ENCODE data around the gene ZNF578.
"Not testable (repeated sequence)": the region's sequence is repeated elsewhere in the genome, so short reads cannot be mapped to it uniquely, and the experiment has no call there.

The ZNF578 gene

GRCh38 chr19:52453324-52454094 is at the start of gene ZNF578:
Gene ZNF578, plus strand, starts transcription at chr19:52453553. Its CDS starts 48,293 bp downstream, at chr19:52501846.
- DNase-seq (ENCODE audit: low spot score), result peak; percentile 70

GRCh38 chr19:52410276-52410675 is 43.1 kb upstream of the ZNF578 start:
- no peak for DNase-seq (ENCODE audit: low spot score)

GRCh38 chr19:52415711-52416110 is 37.6 kb upstream of the ZNF578 start:
- no peak for DNase-seq (ENCODE audit: low spot score)

GRCh38 chr19:52428937-52429336 is 24.4 kb upstream of the ZNF578 start, which contains the start of gene ZNF534:
Gene ZNF534, plus strand, starts transcription at chr19:52429148. Its CDS starts 2,327 bp downstream, at chr19:52431475.
- DNase-seq (ENCODE audit: low spot score), result no peak

GRCh38 chr19:52442179-52442578 is 11.2 kb upstream of the ZNF578 start:
- no peak for DNase-seq (ENCODE audit: low spot score)

GRCh38 chr19:52444506-52444905 is 8.8 kb upstream of the ZNF578 start:
- DNase-seq (ENCODE audit: low spot score), result no peak

GRCh38 chr19:52451241-52451640 is 2.1 kb upstream of the ZNF578 start:
- no peak for DNase-seq (ENCODE audit: low spot score)

- DNase-seq (ENCODE audit: low spot score), result no peak
Observed at GRCh38 chr19:52464798-52465470, 11.6 kb downstream of the ZNF578 start.

- DNase-seq (ENCODE audit: low spot score), result no peak
Observed at GRCh38 chr19:52473655-52474350, 20.4 kb downstream of the ZNF578 start.

GRCh38 chr19:52474351-52475127 is 21.2 kb downstream of the ZNF578 start:
- DNase-seq (ENCODE audit: low spot score), result no peak

GRCh38 chr19:52484111-52484743 is 30.9 kb downstream of the ZNF578 start:
- not testable (repeated sequence) for DNase-seq (ENCODE audit: low spot score)

- DNase-seq (ENCODE audit: low spot score), result not testable (repeated sequence)
Observed at GRCh38 chr19:52485064-52485463, 31.7 kb downstream of the ZNF578 start.

- not testable (repeated sequence) for DNase-seq (ENCODE audit: low spot score)
Observed at GRCh38 chr19:52485561-52486240, 32.3 kb downstream of the ZNF578 start.

GRCh38 chr19:52492201-52492993 is 39.0 kb downstream of the ZNF578 start:
- DNase-seq (ENCODE audit: low spot score), result no peak

- no peak for DNase-seq (ENCODE audit: low spot score)
Observed at GRCh38 chr19:52492994-52493470, 39.7 kb downstream of the ZNF578 start.

- no peak for DNase-seq (ENCODE audit: low spot score)
Observed at GRCh38 chr19:52494518-52494917, 41.2 kb downstream of the ZNF578 start.

GRCh38 chr19:52498571-52498970 is 45.2 kb downstream of the ZNF578 start:
- no peak for DNase-seq (ENCODE audit: low spot score)

- not testable (repeated sequence) for DNase-seq (ENCODE audit: low spot score)
Observed at GRCh38 chr19:52500474-52500873, 47.1 kb downstream of the ZNF578 start.

GRCh38 chr19:52500991-52501390 is 47.6 kb downstream of the ZNF578 start:
- DNase-seq (ENCODE audit: low spot score), result not testable (repeated sequence)

- no peak for DNase-seq (ENCODE audit: low spot score)
Observed at GRCh38 chr19:52507266-52507665, 53.9 kb downstream of the ZNF578 start.
